SK-N-SH (cell line): ENCODE results near the gene ELANE. TPM values are rescaled to one million over a fixed set of nuclear protein-coding genes. Genes with fewer than 3 reads are reported as not detected.

Experiments used
- CTCF ChIA-PET: fragments of 300-600, 350-600 bp; formaldehyde crosslinking; extraction: SDS; loops from one replicate; lab custom pipeline; 2021; lab: Yijun Ruan, JAX
- POLR2A ChIA-PET: fragments of 350-600 bp; sonication (Branson Sonifier 250); formaldehyde crosslinking; extraction: SDS; loops from one replicate; lab custom pipeline; 2020; ENCODE audit warnings: antibody characterized with exemption, inconsistent platforms; lab: Yijun Ruan, JAX
- DNase-seq: peaks from one replicate; pipeline ENCODE4 v3.0.0; 2012
- H2AFZ ChIP-seq: fragments of 200-600 bp; sonication (generic); 2 replicates; pipeline ENCODE4 v1.8.1; 2016; ENCODE audit warnings: antibody characterized with exemption, mild to moderate bottlenecking, low read depth
- H3F3A ChIP-seq: fragments of 200-600 bp; sonication (generic); replicated peaks from 2 replicates; pipeline ENCODE3; 2016; ENCODE audit warnings: antibody characterized with exemption, mild to moderate bottlenecking; ENCODE audit not compliant: insufficient read depth
- H3K27ac ChIP-seq, 2 experiments: fragments of 200-500 bp in 1 of 2; fragments of 200-600 bp in 1 of 2; sonication (Bioruptor generic) in 1 of 2; sonication (generic), shearing (Covaris generic) in 1 of 2; 2 replicates each; pipeline versions ENCODE4 v1.5.1 to v1.6.1; 2014 to 2016; ENCODE audit warnings: low read depth in 2 of 2, inconsistent platforms in 1 of 2, low read length in 1 of 2, mild to moderate bottlenecking in 1 of 2, mixed read lengths in 1 of 2
- H3K27me3 ChIP-seq: fragments of 200-600 bp; sonication (generic), shearing (Covaris generic); 2 replicates; pipeline ENCODE4 v1.6.1; 2016; ENCODE audit warnings: mixed run types; ENCODE audit not compliant: insufficient read depth
- H3K36me3 ChIP-seq, 2 experiments: fragments of 200-500 bp in 1 of 2; fragments of 200-600 bp in 1 of 2; sonication (Bioruptor generic) in 1 of 2; sonication (generic) in 1 of 2; replicated peaks in 1 of 2; 2 replicates each; pipeline versions ENCODE3 to v1.5.1; 2014 to 2016; ENCODE audit warnings: low read length in 1 of 2, mild to moderate bottlenecking in 1 of 2; ENCODE audit not compliant: insufficient read depth in 2 of 2, control insufficient read depth in 1 of 2
- H3K4me1 ChIP-seq, 2 experiments: fragments of 200-500 bp in 1 of 2; fragments of 200-600 bp in 1 of 2; sonication (Bioruptor generic) in 1 of 2; sonication (generic), shearing (Covaris generic) in 1 of 2; 2 replicates each; pipeline versions ENCODE4 v1.5.1 to v1.6.1; 2014 to 2016; ENCODE audit warnings: low read depth in 1 of 2, low read length in 1 of 2, mixed run types in 1 of 2; ENCODE audit not compliant: insufficient read depth in 2 of 2, control insufficient read depth in 1 of 2
- H3K4me2 ChIP-seq: fragments of 200-600 bp; sonication (generic), shearing (Covaris generic); 2 replicates; pipeline ENCODE4 v1.6.1; 2017; ENCODE audit warnings: mixed run types
- H3K4me3 ChIP-seq, 2 experiments: fragments of 200-500 bp in 1 of 2; fragments of 200-600 bp in 1 of 2; sonication (Bioruptor generic) in 1 of 2; sonication (generic), shearing (Covaris generic) in 1 of 2; 2 replicates each; pipeline versions ENCODE4 v1.5.1 to v1.8.1; 2014 to 2016; ENCODE audit warnings: low read depth in 2 of 2, inconsistent platforms in 1 of 2, low read length in 1 of 2, mild to moderate bottlenecking in 1 of 2, mixed read lengths in 1 of 2, moderate library complexity in 1 of 2
- H3K79me2 ChIP-seq: fragments of 200-600 bp; sonication (generic); 2 replicates; pipeline ENCODE4 v1.8.1; 2017; ENCODE audit warnings: mild to moderate bottlenecking; ENCODE audit not compliant: insufficient read depth
- H3K9ac ChIP-seq: fragments of 200-600 bp; sonication (generic); 2 replicates; pipeline ENCODE4 v1.6.1; 2017; ENCODE audit warnings: mixed run types
- H3K9me2 ChIP-seq: fragments of 200-600 bp; sonication (generic); 2 replicates; pipeline ENCODE4 v1.6.1; 2017; ENCODE audit warnings: mixed run types
- H3K9me3 ChIP-seq: fragments of 200-600 bp; sonication (generic); 2 replicates; pipeline ENCODE4 v1.6.1; 2017; ENCODE audit warnings: mixed run types, mild to moderate bottlenecking, moderate library complexity
- H4K20me1 ChIP-seq: fragments of 200-600 bp; sonication (generic); 2 replicates; pipeline ENCODE4 v1.6.1; 2017; ENCODE audit warnings: mild to moderate bottlenecking, mixed run types; ENCODE audit not compliant: insufficient read depth
- CHD2 ChIP-seq: fragments of 150-350 bp; IDR thresholded peaks from 2 replicates; pipeline ENCODE4 v1.6.1; 2018; ENCODE audit warnings: low read length; ENCODE audit not compliant: partially characterized antibody
- EZH2phosphoT487 ChIP-seq: fragments of 200-600 bp; sonication (generic); IDR thresholded peaks from 2 replicates; pipeline ENCODE4 v1.6.1; 2017; ENCODE audit warnings: low read depth, mixed run types, mild to moderate bottlenecking, antibody characterized with exemption, moderate library complexity, borderline replicate concordance
- FOXJ3 ChIP-seq: sonication (generic); formaldehyde crosslinking; IDR thresholded peaks from 2 replicates; pipeline ENCODE4 v1.5.1; 2020; ENCODE audit warnings: mild to moderate bottlenecking, missing genetic modification reagents
- FOXM1 ChIP-seq: IDR thresholded peaks from 2 replicates; pipeline ENCODE4 v1.4.0; 2012; ENCODE audit warnings: low read depth, mild to moderate bottlenecking
- GABPA ChIP-seq: IDR thresholded peaks from 2 replicates; pipeline ENCODE4 v1.4.0; 2012; ENCODE audit warnings: low read depth, mild to moderate bottlenecking
- GATA2 ChIP-seq: sonication (generic); formaldehyde crosslinking; IDR thresholded peaks from 2 replicates; pipeline ENCODE4 v1.5.0; 2020; ENCODE audit warnings: mild to moderate bottlenecking, missing genetic modification reagents
- IRF3 ChIP-seq: fragments of 150-350 bp; IDR thresholded peaks from 2 replicates; pipeline ENCODE4 v1.6.1; 2016; ENCODE audit warnings: mild to moderate bottlenecking, low read depth, low read length
- MAX ChIP-seq: IDR thresholded peaks from 2 replicates; pipeline ENCODE4 v1.4.0; 2012; ENCODE audit warnings: low read depth
- RXRA ChIP-seq: IDR thresholded peaks from 2 replicates; pipeline ENCODE4 v1.4.0; 2012; ENCODE audit warnings: low read depth, mild to moderate bottlenecking, borderline replicate concordance
- SIN3A ChIP-seq: IDR thresholded peaks from 2 replicates; pipeline ENCODE4 v1.6.1; 2012; ENCODE audit warnings: low read depth, mild to moderate bottlenecking, low read length, moderate library complexity, borderline replicate concordance
- TEAD4 ChIP-seq: IDR thresholded peaks from 2 replicates; pipeline ENCODE4 v1.4.0; 2012; ENCODE audit warnings: mild to moderate bottlenecking, borderline replicate concordance; ENCODE audit not compliant: insufficient read depth
- YY1 ChIP-seq: IDR thresholded peaks from 2 replicates; pipeline ENCODE4 v1.4.0; 2012; ENCODE audit warnings: low read depth, mild to moderate bottlenecking
- WGBS: methylation state at CpG from one replicate; pipeline ENCODE4 v1.1.6; 2017; ENCODE audit warnings: low lambda C conversion rate; 5-methylcytosine and 5-hydroxymethylcytosine counted together
- polyA plus RNA-seq, 3 experiments: library from polyadenylated mRNA; depleted of rRNA; stranded (reverse); fragments of >200 nt; gene quantifications; 2 replicates each; pipeline ENCODE4 v1.2.3, GENCODE V29; 2012
- TF ChIP-seq, protein P1 (sequence below): IDR thresholded peaks from 2 replicates; pipeline ENCODE4 v1.4.0; 2012; ENCODE audit warnings: low read depth, borderline replicate concordance
- TF ChIP-seq, protein P2 (sequence below): fragments of 150-350 bp; IDR thresholded peaks from 2 replicates; pipeline ENCODE4 v1.6.1; 2017; ENCODE audit warnings: antibody characterized with exemption, low read length, low read depth, borderline replicate concordance
- TF ChIP-seq, protein P3 (sequence below): IDR thresholded peaks from 2 replicates; pipeline ENCODE4 v1.4.0; 2012; ENCODE audit warnings: low read depth, borderline replicate concordance

The ELANE gene
- polyA plus RNA-seq, 1 of the 3 experiments (the other 2 are of a cell fraction), result not detected

DNA sequence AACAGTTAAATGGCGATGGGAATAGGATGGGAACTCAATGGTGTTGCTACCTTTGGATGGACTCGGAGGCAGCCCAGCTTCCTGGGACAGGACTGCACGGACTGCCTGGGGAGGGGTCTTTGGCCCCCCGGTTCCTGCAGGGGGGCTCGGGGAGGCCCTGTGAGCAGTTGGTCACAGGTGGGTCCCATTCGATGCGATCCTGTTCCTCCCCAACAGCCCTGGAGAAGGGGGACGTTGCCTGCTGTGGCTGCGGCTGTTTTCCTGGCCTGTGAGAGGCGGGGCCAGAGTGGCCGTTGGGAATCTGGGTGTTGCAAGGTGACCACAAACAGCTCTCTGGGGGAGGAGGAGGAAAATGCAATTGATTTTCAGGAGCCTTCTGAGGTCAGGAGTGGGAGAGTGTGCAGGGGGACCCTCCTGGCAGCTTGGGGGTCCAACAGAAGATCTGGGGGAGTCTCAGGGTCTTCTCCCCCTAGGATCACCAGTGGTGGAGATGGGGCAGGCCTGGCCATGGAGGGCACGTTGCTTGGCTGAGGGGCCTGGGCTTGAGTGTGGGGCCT, 28.5 kb upstream of the ELANE start:
- ChIA-PET CTCF (interaction anchor here (0.7 kb wide), 1 partner anchor 92 kb away, joined by 3 read pairs; no protein-coding TSS in a partner anchor), POLR2A (no interaction called here)
- no peaks in the 10 kb centered on the region for H4K20me1 ChIP-seq
- no peaks in the 10 kb centered on the region for H3K9me3 ChIP-seq
- no peak overlapping the region for H3K9ac ChIP-seq
- no peaks in the 10 kb centered on the region for H3K79me2 ChIP-seq
- peaks cover 3% of the 10 kb centered on the region for H3F3A ChIP-seq
- DNase-seq, result no peak
- H3K27ac ChIP-seq, result no peak overlapping the region
- H2AFZ ChIP-seq, result no peak overlapping the region
- H3K36me3 ChIP-seq, result no peaks in the 10 kb centered on the region
- H3K27me3 ChIP-seq, result no peaks in the 10 kb centered on the region
- TF ChIP-seq RXRA (no peak), YY1 (no peak), GABPA (no peak), GATA2 (CRISPR knock-in tag) (no peak), CHD2 (no peak), SIN3A (no peak), FOXM1 (no peak), TEAD4 (no peak), MAX (no peak), IRF3 (no peak), EZH2phosphoT487 (no peak), FOXJ3 (no peak)
- TF ChIP-seq, protein P1, sequence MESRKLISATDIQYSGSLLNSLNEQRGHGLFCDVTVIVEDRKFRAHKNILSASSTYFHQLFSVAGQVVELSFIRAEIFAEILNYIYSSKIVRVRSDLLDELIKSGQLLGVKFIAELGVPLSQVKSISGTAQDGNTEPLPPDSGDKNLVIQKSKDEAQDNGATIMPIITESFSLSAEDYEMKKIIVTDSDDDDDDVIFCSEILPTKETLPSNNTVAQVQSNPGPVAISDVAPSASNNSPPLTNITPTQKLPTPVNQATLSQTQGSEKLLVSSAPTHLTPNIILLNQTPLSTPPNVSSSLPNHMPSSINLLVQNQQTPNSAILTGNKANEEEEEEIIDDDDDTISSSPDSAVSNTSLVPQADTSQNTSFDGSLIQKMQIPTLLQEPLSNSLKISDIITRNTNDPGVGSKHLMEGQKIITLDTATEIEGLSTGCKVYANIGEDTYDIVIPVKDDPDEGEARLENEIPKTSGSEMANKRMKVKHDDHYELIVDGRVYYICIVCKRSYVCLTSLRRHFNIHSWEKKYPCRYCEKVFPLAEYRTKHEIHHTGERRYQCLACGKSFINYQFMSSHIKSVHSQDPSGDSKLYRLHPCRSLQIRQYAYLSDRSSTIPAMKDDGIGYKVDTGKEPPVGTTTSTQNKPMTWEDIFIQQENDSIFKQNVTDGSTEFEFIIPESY, result no peak
- TF ChIP-seq, protein P2, sequence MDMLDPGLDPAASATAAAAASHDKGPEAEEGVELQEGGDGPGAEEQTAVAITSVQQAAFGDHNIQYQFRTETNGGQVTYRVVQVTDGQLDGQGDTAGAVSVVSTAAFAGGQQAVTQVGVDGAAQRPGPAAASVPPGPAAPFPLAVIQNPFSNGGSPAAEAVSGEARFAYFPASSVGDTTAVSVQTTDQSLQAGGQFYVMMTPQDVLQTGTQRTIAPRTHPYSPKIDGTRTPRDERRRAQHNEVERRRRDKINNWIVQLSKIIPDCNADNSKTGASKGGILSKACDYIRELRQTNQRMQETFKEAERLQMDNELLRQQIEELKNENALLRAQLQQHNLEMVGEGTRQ, result no peak
- TF ChIP-seq, protein P3, sequence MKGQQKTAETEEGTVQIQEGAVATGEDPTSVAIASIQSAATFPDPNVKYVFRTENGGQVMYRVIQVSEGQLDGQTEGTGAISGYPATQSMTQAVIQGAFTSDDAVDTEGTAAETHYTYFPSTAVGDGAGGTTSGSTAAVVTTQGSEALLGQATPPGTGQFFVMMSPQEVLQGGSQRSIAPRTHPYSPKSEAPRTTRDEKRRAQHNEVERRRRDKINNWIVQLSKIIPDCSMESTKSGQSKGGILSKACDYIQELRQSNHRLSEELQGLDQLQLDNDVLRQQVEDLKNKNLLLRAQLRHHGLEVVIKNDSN, result no peak
- no peaks in the 10 kb centered on the region for H3K9me2 ChIP-seq
- H3K4me2 ChIP-seq, result no peak overlapping the region
- 100% methylated on average over 3 of the region's 12 CpGs for WGBS
- no peaks in the 10 kb centered on the region; a peak in 1 of 4 replicates for H3K4me1 ChIP-seq
- no peak overlapping the region for H3K4me3 ChIP-seq
